K562 (cell line): ENCODE measurements around the gene ADAM8. TPM values are rescaled to one million over a fixed set of nuclear protein-coding genes. Genes with fewer than 3 reads are reported as not detected.

ENCODE experiments used
- BDP1 ChIP-seq: IDR thresholded peaks from 3 replicates; pipeline ENCODE4 v1.6.1; 2011; ENCODE audit not compliant: insufficient read length, insufficient read depth
- ESRRA ChIP-seq: fragments of 450-650 bp; IDR thresholded peaks from 2 replicates; pipeline ENCODE4 v1.6.1; 2014; ENCODE audit warnings: low read depth, mild to moderate bottlenecking, moderate library complexity, borderline replicate concordance
- HDAC8 ChIP-seq: fragments of 450-650 bp; IDR thresholded peaks from 2 replicates; pipeline ENCODE4 v1.6.1; 2016; ENCODE audit warnings: mild to moderate bottlenecking, missing genetic modification characterization, moderate library complexity, missing compliant biosample characterization
- HLTF ChIP-seq: fragments of 450-650 bp; IDR thresholded peaks from 2 replicates; pipeline ENCODE4 v1.6.1; 2016
- RBFOX2 ChIP-seq: fragments of 200-400 bp; formaldehyde crosslinking; IDR thresholded peaks from 2 replicates; pipeline ENCODE4 v1.6.1; 2017; ENCODE audit warnings: low read depth, mild to moderate bottlenecking, low read length, moderate library complexity
- SNRNP70 ChIP-seq: fragments of 200-400 bp; formaldehyde crosslinking; optimal IDR thresholded peaks from 2 replicates; pipeline ENCODE3; 2017; ENCODE audit warnings: low read depth, low read length
- TCF7 ChIP-seq: sonication (generic); IDR thresholded peaks from 2 replicates; pipeline ENCODE4 v1.6.1; 2016; ENCODE audit warnings: antibody characterized with exemption, borderline replicate concordance
- polyA plus RNA-seq, 8 experiments: library from polyadenylated mRNA; depleted of rRNA in 4 of 8; stranded (reverse) in 5 of 8; unstranded in 3 of 8; fragments of >200 nt; fragmentation: Nextera tagmentation in 2 of 8; fragmentation: Illumina TruSeq in 1 of 8; extraction: Ambion mirVana in 2 of 8; extraction: Trizol in 1 of 8; gene quantifications; 2 replicates each; pipeline versions ENCODE4 v1.2.1 to v1.2.3, GENCODE V29; 2011 to 2014; ENCODE audit warnings: inconsistent platforms in 1 of 8, missing spikeins in 1 of 8
- total RNA-seq, 7 experiments: library from RNA; depleted of rRNA in 6 of 7; stranded (reverse); fragments of >200 nt in 6 of 7; fragmentation: Illumina TruSeq in 2 of 7; extraction: Trizol in 2 of 7; gene quantifications; 2 replicates each; pipeline versions ENCODE4 v1.2.1 to v1.2.3, GENCODE V29; 2011 to 2021; ENCODE audit warnings: low replicate concordance in 1 of 7
- TF ChIP-seq, protein P1 (sequence below): fragments of 450-650 bp; IDR thresholded peaks from 2 replicates; pipeline ENCODE4 v1.6.1; 2018; ENCODE audit not compliant: partially characterized antibody
- TF ChIP-seq, protein P2 (sequence below): sonication (generic); formaldehyde crosslinking; IDR thresholded peaks from 2 replicates; pipeline ENCODE4 v1.8.0; 2022; ENCODE audit warnings: mild to moderate bottlenecking, low read depth, missing genetic modification reagents
- TF ChIP-seq, protein P3 (sequence below), 2 experiments: fragments of 200-800 bp in 1 of 2; sonication (Bioruptor generic) in 1 of 2; sonication (generic) in 1 of 2; formaldehyde crosslinking in 1 of 2; IDR thresholded peaks in 1 of 2; conservative IDR thresholded peaks in 1 of 2; 2 replicates each; pipeline versions ENCODE4 v1.5.0 to v1.6.1; 2016 to 2020; ENCODE audit warnings: missing compliant biosample characterization in 1 of 2, missing genetic modification characterization in 1 of 2, missing genetic modification reagents in 1 of 2
- TF ChIP-seq, protein P4 (sequence below): fragments of 250-450 bp; sonication (Bioruptor Pico); IDR thresholded peaks from 2 replicates; pipeline ENCODE4 v1.8.0; 2021; ENCODE audit warnings: mild to moderate bottlenecking, moderate library complexity

The ADAM8 gene
- total and polyA plus RNA-seq, 9 of the 15 experiments (the other 6 are each of a cell fraction or from before 2014, with no cell fraction given) = 0.07 to 7.0 (median 1.1) TPM

DNA sequence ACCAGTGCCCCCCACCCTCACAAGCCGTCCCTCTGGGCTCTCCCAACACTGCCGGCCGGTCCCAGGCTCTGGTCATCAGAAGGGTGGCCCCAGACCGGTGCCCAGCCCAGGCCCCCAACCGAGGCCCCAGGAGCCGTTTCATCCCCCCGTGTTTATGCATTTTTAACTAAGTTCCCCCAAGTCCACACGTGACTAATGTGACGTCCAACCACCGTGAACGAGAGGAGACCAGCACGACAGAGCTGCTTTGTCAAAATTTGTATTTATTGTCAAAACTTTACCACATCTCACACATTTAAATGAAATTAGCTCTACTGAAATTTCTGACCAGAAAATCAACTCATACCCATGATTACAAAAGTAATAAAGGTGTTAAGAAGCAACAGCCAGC is 30.4 kb downstream of the ADAM8 start (continued):
- TF ChIP-seq, protein P1, sequence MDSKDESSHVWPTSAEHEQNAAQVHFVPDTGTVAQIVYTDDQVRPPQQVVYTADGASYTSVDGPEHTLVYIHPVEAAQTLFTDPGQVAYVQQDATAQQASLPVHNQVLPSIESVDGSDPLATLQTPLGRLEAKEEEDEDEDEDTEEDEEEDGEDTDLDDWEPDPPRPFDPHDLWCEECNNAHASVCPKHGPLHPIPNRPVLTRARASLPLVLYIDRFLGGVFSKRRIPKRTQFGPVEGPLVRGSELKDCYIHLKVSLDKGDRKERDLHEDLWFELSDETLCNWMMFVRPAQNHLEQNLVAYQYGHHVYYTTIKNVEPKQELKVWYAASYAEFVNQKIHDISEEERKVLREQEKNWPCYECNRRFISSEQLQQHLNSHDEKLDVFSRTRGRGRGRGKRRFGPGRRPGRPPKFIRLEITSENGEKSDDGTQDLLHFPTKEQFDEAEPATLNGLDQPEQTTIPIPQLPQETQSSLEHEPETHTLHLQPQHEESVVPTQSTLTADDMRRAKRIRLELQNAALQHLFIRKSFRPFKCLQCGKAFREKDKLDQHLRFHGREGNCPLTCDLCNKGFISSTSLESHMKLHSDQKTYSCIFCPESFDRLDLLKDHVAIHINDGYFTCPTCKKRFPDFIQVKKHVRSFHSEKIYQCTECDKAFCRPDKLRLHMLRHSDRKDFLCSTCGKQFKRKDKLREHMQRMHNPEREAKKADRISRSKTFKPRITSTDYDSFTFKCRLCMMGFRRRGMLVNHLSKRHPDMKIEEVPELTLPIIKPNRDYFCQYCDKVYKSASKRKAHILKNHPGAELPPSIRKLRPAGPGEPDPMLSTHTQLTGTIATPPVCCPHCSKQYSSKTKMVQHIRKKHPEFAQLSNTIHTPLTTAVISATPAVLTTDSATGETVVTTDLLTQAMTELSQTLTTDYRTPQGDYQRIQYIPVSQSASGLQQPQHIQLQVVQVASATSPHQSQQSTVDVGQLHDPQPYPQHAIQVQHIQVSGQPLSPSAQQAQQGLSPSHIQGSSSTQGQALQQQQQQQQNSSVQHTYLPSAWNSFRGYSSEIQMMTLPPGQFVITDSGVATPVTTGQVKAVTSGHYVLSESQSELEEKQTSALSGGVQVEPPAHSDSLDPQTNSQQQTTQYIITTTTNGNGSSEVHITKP = no peak
- TF ChIP-seq, protein P2, sequence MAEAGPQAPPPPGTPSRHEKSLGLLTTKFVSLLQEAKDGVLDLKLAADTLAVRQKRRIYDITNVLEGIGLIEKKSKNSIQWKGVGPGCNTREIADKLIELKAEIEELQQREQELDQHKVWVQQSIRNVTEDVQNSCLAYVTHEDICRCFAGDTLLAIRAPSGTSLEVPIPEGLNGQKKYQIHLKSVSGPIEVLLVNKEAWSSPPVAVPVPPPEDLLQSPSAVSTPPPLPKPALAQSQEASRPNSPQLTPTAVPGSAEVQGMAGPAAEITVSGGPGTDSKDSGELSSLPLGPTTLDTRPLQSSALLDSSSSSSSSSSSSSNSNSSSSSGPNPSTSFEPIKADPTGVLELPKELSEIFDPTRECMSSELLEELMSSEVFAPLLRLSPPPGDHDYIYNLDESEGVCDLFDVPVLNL = no peak
- peak; percentile 19; the same call in 1 of the 2 replicates for TF ChIP-seq RBFOX2
- no peak for TF ChIP-seq BDP1
- TF ChIP-seq HDAC8 (tag) = no peak
- TF ChIP-seq TCF7 = no peak
- no peak for TF ChIP-seq SNRNP70
- TF ChIP-seq, protein P3, sequence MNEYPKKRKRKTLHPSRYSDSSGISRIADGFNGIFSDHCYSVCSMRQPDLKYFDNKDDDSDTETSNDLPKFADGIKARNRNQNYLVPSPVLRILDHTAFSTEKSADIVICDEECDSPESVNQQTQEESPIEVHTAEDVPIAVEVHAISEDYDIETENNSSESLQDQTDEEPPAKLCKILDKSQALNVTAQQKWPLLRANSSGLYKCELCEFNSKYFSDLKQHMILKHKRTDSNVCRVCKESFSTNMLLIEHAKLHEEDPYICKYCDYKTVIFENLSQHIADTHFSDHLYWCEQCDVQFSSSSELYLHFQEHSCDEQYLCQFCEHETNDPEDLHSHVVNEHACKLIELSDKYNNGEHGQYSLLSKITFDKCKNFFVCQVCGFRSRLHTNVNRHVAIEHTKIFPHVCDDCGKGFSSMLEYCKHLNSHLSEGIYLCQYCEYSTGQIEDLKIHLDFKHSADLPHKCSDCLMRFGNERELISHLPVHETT (CRISPR knock-in tag; conservative IDR thresholded peaks at IDR 0.05 in 1 of 2, IDR thresholded peaks at IDR 0.05 in 1 of 2) = 0 out of 4 replicates have a peak, but pooled peaks of 1 of the 2 experiments have one; percentile 15
- TF ChIP-seq, protein P4, sequence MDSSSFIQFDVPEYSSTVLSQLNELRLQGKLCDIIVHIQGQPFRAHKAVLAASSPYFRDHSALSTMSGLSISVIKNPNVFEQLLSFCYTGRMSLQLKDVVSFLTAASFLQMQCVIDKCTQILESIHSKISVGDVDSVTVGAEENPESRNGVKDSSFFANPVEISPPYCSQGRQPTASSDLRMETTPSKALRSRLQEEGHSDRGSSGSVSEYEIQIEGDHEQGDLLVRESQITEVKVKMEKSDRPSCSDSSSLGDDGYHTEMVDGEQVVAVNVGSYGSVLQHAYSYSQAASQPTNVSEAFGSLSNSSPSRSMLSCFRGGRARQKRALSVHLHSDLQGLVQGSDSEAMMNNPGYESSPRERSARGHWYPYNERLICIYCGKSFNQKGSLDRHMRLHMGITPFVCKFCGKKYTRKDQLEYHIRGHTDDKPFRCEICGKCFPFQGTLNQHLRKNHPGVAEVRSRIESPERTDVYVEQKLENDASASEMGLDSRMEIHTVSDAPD (CRISPR knock-in tag) = no peak
- no peak for TF ChIP-seq ESRRA
- TF ChIP-seq HLTF = no peak
